ENCODE data around the gene TNF.

TNF gene

DNA sequence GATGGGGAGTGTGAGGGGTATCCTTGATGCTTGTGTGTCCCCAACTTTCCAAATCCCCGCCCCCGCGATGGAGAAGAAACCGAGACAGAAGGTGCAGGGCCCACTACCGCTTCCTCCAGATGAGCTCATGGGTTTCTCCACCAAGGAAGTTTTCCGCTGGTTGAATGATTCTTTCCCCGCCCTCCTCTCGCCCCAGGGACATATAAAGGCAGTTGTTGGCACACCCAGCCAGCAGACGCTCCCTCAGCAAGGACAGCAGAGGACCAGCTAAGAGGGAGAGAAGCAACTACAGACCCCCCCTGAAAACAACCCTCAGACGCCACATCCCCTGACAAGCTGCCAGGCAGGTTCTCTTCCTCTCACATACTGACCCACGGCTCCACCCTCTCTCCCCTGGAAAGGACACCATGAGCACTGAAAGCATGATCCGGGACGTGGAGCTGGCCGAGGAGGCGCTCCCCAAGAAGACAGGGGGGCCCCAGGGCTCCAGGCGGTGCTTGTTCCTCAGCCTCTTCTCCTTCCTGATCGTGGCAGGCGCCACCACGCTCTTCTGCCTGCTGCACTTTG is at the start of gene TNF:
TSS of gene TNF (plus strand) at position 231 of the 567 bp plus-strand sequence. CDS start at position 408, 177 bp downstream.
- no peak for DNase-seq (ENCODE audit: insufficient read length, low spot score)
- FAIRE-seq = peak; percentile 94

DNA sequence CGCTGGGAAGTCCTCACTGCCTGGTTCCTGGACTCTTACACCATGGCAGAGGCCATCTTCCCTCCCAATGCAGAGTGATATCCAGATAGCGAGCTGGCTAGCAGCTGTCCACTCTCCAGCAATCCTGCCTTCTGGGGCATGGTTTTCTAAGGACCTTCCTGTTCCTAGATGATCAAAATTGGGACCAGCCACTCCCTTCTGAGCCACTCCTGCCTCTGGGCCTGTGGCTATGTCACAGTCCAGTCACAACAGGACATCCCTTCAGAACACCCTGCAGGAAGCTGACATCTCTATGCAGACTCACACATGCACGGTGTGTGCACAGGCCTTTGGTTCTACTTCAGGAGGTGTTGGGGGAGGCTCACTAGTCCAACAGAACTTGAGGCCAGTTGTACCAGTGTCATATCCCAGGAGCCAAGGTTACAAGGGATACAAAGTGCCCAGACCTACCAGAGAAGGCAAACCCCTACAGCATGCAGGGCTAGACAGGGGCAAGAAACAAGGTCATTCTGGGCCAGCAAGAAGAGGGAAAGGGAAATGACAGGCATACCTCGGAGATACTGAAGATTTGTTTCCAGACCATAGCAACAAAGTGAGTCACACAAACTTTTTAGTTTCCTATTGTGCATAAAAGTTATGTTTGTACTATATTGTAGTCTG is 49.3 kb upstream of the TNF start:
- FAIRE-seq (no peak), DNase-seq (ENCODE audit: insufficient read length, low spot score) (no peak)

- FAIRE-seq (no peak), DNase-seq (ENCODE audit: insufficient read length, low spot score) (no peak)
These were observed 47.0 kb upstream of the TNF start for GRCh38 chr6:31528307-31528777.

GRCh38 chr6:31528821-31529328 is 46.5 kb upstream of the TNF start, which contains the start of gene MCCD1:
MCCD1 (plus strand) TSS chr6:31528962; CDS start chr6:31529015, 53 bp downstream.
- DNase-seq (ENCODE audit: insufficient read length, low spot score) (no peak), FAIRE-seq (no peak)

DNA sequence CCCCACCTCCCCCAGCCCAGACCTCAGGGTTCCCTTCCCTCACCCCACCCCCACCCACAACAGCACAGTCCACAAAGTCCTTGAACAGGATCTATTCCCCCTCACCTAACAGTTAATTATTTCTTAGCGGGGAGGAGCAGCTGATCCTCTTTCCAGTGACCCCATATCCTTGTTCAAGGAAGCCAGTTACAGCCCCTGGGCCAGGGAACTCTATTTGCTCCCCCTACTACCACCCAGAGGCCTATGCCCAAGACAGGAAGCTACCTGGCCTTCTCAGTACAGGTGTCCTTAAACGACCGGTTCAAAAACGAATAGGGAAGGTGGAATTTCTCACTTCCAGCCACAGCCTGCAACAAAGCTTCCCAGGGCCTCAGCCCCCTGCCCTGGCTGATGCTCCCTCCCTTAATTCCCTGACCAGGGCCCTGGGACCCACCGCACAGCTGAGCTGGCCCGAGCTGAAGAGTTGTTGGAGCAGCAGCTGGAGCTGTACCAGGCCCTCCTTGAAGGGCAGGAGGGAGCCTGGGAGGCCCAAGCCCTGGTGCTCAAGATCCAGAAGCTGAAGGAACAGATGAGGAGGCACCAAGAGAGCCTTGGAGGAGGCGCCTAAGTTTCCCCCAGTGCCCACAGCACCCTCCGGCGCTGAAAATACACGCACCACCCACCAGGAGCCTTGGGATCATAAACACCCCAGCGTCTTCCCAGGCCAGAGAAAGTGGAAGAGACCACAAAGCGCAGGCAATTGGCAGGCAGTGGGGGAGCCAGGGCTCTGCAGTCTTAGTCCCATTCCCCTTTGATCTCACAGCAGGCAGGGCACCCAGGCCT is 45.8 kb upstream of the TNF start:
- FAIRE-seq = no peak

DNA sequence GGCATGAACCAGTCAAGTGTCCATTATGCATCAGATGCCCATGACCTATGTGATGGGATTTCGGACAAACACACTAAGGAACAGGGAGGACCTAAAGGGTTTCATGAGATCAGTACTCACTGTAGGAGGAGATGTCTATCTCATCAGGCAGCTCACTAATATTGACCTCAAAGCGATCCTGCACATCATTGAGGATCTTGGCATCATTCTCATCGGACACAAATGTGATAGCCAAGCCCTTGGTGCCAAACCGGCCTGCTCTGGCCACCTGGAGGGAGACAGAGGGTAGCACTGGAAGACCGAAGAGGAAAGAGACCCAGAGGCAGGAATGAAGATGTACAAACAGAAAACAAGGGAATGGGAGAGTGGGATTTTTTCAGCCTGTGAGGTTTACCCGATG is 44.7 kb upstream of the TNF start:
- FAIRE-seq = no peak

More for the DNA sequence above, 45.8 kb upstream of the TNF start:
- DNase-seq (ENCODE audit: insufficient read length, low spot score) = no peak

DNA sequence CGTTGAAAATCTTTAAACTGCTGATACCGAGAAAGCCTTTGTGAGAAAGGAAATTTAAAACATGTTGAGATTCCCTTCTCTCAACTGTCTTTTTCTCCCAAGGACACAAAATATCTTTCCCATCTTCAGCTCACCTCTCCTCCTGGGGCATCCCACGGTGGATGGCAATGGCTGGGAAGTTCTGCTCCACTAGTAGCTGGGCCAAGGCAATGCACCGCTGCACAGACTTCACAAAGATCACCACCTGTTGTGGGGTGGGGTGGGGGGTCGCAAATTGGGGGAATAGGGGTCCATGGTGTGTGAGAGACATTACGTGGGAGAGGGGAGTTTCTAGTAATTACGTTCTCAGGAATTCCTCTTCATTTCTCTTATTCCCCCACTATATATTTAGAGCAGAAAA is 44.2 kb upstream of the TNF start:
- FAIRE-seq (no peak), DNase-seq (ENCODE audit: insufficient read length, low spot score) (no peak)

More for the DNA sequence above, 44.7 kb upstream of the TNF start:
- DNase-seq (ENCODE audit: insufficient read length, low spot score) = no peak

DNA sequence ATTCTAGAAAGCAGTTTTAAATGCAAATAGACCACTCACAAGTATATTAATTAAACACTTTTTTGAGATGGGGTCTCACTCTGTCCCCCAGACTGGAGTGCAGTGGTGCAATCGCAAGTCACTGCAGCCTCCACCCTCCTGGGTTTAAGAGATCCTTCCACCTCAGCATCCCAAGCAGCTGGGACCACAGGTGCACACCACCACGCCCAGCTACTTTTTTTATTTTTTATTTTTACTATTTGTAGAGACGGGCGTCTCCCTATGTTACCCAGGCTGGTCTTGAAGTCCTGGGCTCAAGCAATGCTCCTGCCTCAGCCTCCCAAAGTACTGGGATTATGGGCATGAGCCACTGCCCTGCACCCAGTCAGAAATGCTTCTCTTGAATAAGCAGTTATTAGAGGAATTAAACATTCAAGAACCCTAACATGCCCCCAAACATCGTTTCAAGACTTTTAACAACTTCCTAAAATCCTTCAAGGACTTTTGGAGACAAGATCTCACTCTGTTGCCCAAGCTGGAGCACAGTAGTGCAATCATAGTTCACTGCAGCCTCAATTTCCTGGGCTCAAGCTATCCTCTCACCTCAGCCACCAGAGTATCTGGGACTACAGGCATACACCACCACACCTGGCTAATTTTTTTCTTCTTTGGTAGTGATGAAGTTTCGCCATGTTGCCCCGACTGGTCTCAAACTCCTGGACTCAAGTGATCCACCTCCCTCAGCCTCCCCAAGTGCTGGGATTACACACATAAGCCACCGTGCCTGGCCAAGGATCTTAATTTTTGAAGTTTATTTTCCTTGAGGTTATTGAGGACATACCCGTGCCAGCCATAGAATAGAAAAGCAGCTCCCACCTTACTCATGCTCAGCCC is 43.4 kb upstream of the TNF start:
- no peak for FAIRE-seq
- no peak for DNase-seq (ENCODE audit: insufficient read length, low spot score)

DNA sequence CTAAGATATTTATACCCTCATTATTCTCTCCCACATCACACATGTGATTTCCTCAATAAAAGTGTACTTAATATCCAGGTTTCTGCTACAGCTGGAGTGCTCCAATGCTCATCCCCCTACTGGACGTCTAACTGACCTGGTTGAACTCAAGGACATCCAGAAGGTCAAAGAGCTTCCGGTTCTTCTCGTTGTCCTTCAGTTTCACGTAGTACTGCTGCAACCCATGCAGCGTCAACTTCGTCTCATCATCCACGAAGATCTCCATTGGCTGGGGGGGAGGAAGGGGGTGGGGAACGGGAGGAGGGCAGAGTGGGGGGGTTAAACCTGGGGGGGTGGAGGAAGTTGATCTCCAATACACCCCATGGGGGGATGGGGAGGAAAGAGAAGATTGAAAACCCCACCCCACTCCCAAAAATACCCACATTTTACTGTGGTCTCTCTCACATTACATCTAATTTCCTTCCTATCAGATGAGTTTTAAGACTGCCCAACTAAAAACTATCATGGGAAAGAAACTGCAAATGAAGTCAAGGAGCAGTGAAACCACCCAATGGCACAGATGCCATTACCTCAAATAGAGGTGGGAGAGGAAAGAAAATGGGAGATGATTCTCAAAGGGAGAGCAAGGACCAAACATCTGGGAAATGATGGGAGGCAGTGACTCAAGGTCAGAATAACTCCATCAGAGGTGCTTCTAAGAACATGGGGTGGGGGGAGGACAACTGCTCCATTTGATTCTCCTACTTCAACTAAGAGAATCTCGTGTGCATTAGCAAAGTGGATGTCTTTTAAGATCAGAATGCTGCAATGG is 42.5 kb upstream of the TNF start:
- DNase-seq (ENCODE audit: insufficient read length, low spot score) (no peak), FAIRE-seq (no peak)

DNA sequence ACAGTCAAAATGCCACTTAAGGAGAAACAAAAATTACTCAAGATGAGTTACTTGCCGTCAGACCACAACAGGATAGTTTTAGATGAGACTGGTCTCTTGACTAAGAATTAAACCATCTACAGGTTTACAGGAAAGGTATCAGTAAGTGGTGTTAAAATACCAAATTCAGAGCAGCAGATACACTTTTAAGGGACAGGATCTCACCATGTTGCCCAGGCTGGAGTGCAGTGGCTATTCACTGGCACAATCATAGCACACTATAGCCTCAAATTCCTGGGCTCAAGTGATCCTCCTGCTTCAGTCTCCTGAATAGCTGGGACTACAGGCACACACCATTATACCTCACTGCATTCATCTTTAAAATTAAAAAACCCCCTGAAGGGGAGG is 41.9 kb upstream of the TNF start:
- DNase-seq (ENCODE audit: insufficient read length, low spot score) (no peak), FAIRE-seq (no peak)

DNA sequence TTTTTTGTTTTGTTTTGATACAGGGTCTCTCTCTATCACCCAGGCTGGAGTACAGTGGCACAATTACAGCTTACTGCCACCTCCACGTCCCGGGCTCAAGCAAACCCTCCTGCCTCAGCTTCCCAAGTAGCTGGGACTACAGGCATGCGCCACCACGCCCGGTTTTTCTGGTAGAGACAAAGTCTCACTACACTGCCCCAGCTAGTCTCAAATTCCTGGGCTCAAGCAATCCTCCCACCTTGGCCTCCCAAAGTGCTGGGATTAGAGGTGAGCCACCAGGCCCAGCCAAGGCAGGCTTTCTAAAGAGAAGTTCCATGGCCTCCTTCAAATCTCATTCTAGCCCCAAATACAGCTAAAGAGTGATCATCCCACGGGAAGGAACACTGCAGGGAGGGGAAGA is 41.4 kb upstream of the TNF start:
- no peak for FAIRE-seq

DNA sequence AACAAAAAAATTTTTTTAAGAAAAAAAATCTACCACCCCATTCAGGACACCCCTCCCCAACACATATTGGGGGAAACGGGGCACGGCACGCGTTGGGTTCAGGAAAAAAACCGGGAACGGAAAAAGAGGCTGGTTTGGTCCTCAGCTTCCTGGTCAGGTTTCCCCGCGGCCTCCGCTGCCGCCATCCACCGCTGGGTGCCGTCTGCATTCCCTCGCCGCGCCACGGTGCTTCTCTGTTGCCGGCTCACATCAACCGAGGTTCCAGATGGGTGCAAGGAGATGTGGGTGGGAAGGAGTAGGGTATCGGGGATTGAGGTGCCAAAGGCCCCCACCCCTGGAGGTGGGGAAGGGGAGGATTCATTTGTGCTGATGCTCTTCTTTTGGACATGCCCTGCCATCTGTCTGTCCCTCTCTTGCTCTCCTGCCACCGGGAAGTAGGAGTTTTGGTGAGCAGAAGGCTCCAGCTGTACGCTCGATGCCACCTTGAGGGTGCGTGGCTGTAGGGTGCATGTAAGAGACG is 40.8 kb upstream of the TNF start:
- DNase-seq (ENCODE audit: insufficient read length, low spot score) (no peak), FAIRE-seq (no peak)

More for the DNA sequence above, 41.4 kb upstream of the TNF start:
- no peak for DNase-seq (ENCODE audit: insufficient read length, low spot score)

GRCh38 chr6:31535538-31536324 is 39.6 kb upstream of the TNF start:
- no peak for FAIRE-seq
- DNase-seq (ENCODE audit: insufficient read length, low spot score) = no peak

GRCh38 chr6:31538805-31539400 is 36.5 kb upstream of the TNF start:
- DNase-seq (ENCODE audit: insufficient read length, low spot score) = no peak
- no peak for FAIRE-seq

DNA sequence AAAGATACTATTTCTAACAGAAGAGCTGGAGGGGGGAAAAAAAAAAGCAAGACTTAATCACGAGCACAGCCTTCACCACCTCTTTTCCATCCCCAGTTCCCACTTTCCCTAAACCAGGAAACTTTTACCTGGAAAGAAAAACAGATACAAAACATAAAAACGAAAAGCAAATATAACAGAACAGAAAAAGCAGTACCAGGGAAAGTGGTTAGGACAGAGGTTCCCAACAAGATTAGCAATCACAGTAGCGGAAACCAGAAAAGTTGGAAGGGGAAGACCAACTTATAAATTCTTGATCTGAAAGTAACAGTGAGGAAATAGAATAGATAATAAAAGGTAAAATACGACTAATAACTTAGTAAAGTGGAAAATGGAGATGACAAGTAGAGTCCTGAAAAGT is 34.7 kb upstream of the TNF start:
- DNase-seq (ENCODE audit: insufficient read length, low spot score) (no peak), FAIRE-seq (no peak)

- peak; percentile 60 for FAIRE-seq
- no peak for DNase-seq (ENCODE audit: insufficient read length, low spot score)
These were observed 34.2 kb upstream of the TNF start for GRCh38 chr6:31541059-31541657.

GRCh38 chr6:31541658-31542521 is 33.5 kb upstream of the TNF start, which contains the start of gene DDX39B:
DDX39B (minus strand) TSS chr6:31542003; CDS start chr6:31540532, 1,471 bp downstream.
- DNase-seq (ENCODE audit: insufficient read length, low spot score) (peak; percentile 85), FAIRE-seq (peak; percentile 95)
